ENCODE measurements around the gene GMDS.

DNA sequence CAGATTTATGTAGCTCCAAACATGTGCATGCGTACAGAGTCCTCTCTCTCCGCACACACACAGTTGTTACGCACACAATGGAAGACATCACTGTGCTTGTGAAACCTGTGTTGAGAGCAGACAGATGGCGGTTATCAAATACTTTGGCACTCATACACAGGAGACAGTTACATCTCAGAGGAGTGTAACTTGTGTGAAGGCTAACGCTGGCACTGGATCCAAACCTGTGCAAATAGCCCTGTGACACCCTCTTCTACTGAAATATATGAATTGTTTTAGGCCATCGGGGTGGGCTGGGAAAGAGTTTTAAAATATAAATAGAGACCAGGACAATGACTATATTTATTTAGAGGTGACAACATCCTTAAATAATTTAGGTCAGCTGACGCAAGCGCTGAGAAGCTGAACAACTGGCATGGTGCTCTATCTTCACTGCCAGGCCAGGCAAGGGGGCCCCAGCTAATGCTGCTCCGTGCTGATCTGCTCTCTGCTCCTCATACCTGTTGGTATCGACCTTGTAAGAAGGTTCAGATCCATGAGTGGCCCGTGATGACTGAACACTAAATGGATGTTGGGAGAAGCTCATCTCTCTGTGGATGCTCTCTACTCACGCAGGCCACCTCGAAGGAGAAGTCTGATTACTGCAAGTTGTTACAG, 566.2 kb downstream of the GMDS start:
- TF ChIP-seq SRF (IDR thresholded peaks at IDR 0.05; ENCODE audit: low read depth, low read length) (no peak), CEBPB (IDR thresholded peaks at IDR 0.05; ENCODE audit: low read depth, low read length) (no peak), POLR2A (IDR thresholded peaks at IDR 0.05; ENCODE audit: control extremely low read depth in 1 of 2, low read depth in 2 of 2, low read length in 2 of 2) (no peak), POLR2AphosphoS5 (IDR thresholded peaks at IDR 0.05; ENCODE audit: low read depth, low read length) (no peak), KDM1A (IDR thresholded peaks at IDR 0.05; ENCODE audit: borderline replicate concordance, low read length) (no peak), HDAC6 (IDR thresholded peaks at IDR 0.05; ENCODE audit: low read depth, low read length) (no peak), EP300 (IDR thresholded peaks at IDR 0.05; ENCODE audit: borderline replicate concordance in 1 of 2, low read depth in 2 of 2, low read length in 2 of 2) (no peak)
- TF ChIP-seq, protein P1, sequence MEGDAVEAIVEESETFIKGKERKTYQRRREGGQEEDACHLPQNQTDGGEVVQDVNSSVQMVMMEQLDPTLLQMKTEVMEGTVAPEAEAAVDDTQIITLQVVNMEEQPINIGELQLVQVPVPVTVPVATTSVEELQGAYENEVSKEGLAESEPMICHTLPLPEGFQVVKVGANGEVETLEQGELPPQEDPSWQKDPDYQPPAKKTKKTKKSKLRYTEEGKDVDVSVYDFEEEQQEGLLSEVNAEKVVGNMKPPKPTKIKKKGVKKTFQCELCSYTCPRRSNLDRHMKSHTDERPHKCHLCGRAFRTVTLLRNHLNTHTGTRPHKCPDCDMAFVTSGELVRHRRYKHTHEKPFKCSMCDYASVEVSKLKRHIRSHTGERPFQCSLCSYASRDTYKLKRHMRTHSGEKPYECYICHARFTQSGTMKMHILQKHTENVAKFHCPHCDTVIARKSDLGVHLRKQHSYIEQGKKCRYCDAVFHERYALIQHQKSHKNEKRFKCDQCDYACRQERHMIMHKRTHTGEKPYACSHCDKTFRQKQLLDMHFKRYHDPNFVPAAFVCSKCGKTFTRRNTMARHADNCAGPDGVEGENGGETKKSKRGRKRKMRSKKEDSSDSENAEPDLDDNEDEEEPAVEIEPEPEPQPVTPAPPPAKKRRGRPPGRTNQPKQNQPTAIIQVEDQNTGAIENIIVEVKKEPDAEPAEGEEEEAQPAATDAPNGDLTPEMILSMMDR (IDR thresholded peaks at IDR 0.05; ENCODE audit: control extremely low read depth in 1 of 3, insufficient read depth in 1 of 3, low read depth in 1 of 3, low read length in 3 of 3): no peak
